DMS 273 (cell line): ENCODE data around the gene TRHDE.
"Not testable (repeated sequence)": the region's sequence is repeated elsewhere in the genome, so short reads cannot be mapped to it uniquely, and the experiment has no call there.

Source experiments
- DNase-seq: peaks from one replicate; lab custom pipeline; 2025; ENCODE audit not compliant: unreplicated experiment; lab: John Stamatoyannopoulos, UW

The TRHDE gene

DNA sequence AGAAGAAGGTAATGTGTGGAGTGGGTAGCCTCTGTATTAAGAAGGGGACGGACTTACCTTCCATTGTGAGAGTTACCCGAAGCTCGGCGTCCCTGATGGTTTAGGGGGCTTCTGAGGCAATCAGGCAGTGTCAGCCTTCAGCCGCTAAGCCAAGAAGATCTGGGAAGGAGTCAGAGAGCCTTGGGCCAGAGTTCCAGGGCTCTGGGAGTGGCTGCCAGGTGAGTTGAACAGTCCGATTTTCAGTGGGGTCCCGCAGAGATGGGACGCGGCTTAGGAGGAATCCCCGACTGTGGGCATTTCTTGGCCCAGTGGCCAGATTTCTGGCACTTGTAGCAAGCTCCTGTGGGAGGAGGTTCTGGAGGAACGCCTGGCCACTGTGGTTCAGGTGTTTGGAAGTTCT lies 439.9 kb downstream of the TRHDE start:
- DNase-seq = not testable (repeated sequence)

DNA sequence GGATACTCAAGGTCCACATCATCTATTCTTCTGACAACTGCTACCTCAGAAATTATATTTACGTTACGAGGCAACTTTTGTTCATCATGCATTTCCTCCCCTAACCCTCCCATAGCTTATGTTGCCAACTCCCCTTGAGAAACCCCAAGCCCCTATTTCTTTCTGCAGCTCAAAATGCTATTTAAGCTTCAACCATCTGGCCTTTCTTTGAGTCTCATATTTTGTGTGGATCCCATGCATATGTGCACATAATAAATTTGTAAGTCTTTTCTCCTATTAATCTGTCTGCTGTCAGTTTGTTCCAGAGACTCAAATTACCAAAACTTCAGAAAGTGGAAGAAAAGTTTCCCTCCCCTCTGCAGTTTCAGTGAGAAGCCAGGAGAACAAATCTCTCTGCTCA lies 444.1 kb downstream of the TRHDE start:
- no peak for DNase-seq

DNA sequence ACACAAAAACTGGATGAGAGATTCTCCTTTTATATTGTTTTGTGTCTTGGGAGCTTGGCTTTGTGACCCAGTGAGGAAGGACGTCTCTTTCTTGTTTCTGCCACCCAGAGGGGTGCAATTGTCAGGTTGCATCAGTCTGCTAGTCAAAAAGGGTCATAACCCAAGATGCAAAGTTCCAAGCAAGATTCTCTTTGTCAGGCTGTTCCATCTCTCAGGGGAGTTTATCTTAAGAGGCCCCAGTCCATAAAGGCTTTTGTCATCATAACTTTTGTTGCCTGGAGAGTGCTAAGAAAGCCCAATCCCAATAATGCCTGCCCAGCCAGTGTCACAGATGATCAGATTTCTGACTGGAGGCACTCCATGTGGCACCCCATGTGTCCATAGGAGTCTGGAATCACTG lies 444.9 kb downstream of the TRHDE start:
- DNase-seq = no peak
